Fibroblast of skin of left quadriceps (primary cell): Measurements from ENCODE around the gene EEPD1.

Experiments used
- DNase-seq, 2 experiments: peaks; one replicate each; pipeline ENCODE4 v3.0.0-alpha.2; 2013; ENCODE audit warnings: low read depth in 2 of 2

Gene EEPD1

DNA sequence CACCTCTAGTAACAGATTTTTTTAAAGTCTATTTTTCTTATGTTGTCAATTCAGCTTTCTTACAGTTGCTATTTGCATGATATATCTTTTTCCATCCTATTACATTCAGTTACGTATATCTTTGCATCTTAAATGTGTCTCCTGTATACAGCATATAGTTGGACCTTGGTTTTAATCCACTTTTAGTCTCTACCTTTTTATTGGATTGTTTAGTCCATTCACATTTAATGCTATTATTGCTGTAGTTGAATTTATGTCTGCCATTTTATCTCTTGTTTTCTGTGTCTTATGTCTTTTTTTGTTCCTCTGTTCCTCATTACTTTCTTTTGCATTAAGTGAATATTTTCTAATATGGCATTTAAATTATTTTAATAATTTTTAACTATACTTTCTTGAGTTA lies 100.6 kb downstream of the EEPD1 start:
- DNase-seq: no peak

- peak; percentile 68 to 76 for DNase-seq
Measured at GRCh38 chr7:36258510-36259259, 105.6 kb downstream of the EEPD1 start.

GRCh38 chr7:36260481-36260880 lies 107.4 kb downstream of the EEPD1 start:
- no peak for DNase-seq

DNA sequence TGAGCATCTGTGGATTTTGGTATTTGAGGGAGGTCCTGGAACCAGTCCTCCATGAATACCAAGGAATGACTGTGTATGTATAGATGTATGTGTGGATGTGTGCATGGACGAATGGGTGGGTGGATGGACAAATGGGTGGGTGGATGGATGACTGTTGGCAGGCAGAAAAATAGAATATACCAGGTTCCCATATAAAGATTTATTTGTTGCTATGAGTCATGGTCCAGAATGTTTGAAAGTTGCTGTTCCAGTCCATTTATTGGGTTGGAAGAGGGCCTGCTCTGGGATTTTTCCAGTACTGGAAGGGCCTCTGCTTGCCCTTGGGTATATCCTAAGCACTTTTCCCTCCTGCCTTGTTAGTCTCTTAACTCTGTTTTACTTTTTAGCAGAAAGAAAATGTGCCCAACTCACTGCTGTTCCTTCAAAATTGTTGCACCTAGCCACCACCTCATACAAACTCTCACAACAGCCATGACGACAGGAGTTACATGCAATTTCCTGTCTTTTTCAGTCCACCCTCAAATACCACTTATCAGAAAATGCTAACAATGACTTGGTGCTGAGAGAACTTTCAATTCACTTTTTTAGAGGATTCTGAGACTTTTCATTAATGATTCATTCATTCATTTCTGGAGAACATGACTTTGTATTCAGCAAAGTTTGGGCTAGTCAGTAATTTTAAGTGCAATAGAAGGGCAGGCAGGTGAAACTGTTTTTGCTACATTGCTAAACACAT lies 108.1 kb downstream of the EEPD1 start:
- DNase-seq: no peak

DNA sequence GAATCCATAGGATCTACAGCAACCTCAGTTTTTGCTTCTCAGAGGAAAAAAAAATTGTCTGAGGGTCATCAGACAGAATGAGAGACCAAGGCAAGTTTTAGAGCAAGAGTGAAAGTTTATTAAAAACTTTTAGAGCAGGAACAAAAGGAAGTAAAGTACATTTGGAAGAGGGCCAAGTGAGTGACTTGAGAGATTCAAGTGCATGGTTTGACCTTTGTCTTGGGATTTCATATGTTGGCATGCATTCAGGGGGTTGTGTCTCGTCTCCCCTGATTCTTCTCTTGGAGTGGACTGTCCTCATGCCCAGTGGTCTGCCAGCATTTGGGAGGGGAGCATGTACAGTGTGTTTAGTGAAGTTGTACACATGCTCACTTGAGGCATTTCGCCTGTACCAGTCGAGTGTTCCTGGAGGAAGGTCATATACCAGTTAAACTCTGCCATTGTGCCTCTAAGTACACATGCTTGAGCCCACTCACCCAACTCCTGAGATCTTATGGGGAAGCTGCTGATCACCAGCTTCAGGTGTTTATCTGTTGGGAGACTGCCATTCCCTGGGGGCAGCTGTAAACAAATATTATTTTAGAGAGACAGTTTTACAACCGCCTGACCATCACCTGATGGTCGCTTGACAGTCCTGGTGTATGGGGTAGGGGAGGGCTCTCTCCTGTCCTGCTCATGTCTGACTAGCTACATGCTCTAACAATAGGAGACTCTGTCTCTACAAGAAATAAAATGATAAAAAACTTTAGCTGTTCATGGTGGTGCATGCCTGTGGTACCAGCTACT lies 109.4 kb downstream of the EEPD1 start:
- no peak for DNase-seq

GRCh38 chr7:36263095-36263484 lies 110.0 kb downstream of the EEPD1 start:
- DNase-seq: no peak

DNA sequence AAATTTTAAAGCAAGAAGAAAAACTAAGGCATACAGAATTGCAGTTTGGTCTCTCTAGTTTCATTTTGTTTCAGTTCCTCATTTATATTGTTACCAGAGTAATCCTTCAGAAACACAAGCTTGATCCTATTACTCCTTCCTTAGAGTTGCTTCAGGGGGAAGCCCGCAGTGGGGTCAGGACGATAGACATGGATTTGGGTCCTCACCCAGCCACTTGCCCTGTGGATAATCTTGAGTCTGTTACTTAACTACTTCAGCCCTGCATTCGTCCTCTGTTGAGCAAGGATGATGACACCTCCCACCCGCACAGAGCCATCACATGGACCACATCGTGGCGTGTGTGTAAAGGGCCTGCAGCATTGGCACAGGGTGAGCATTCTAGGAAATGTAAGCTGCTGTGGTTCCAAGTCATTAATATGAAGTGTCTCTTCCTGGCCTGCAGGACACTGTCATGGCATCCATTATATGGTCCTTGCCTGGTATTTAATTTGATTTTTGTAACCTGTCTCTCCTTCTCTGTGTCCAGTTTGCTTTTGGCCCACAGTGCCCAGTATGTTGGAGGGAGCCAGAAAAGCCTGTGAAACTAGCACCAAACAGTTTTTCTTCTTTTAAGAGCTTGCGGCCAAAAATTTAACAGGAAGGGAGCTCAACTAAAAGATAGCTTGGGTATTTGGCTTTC lies 111.2 kb downstream of the EEPD1 start:
- no peak for DNase-seq

- no peak for DNase-seq
Measured at GRCh38 chr7:36264913-36265516, 112.0 kb downstream of the EEPD1 start.

DNA sequence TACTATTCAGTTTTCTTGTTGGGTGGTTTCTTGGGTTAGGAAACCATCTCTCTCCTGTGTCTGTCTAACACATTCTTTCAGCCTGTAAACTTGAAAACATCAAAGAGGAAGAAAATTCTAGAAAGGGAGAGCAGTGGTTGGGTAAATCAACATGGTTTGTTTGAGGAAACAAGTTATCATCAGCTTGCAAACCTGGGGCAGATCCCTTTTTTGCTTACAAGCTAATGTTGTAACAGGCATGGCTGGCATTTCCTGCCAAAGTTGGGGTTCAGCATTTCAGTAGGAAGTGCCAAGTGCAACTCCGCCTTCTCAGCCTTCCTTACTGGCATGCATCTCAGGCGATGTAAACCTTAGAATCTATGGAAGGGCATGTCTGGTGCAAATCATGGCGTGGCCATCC lies 112.6 kb downstream of the EEPD1 start:
- no peak for DNase-seq

DNA sequence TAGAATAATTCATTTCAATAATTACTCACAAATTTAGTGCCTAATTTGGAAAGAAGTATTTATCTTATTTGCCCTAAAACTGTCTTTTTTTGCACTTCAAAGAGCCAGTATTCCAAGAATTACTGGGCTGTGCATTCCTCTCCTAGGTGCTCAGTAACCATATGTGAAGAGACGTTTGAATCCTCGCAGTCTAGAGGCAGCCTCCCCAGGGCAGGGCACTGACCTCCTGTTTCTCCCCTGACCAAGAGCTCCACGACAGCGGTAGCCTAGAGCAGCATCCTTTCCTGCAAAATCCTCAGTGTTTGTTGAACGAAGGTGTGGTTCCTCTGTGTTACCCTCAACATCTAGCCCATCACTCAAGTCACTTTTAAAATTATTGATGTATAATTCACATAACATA lies 113.1 kb downstream of the EEPD1 start:
- no peak for DNase-seq

- no peak for DNase-seq
Measured at GRCh38 chr7:36266683-36267082, 113.6 kb downstream of the EEPD1 start.

GRCh38 chr7:36272211-36272566 lies 119.1 kb downstream of the EEPD1 start:
- DNase-seq: no peak

- no peak for DNase-seq
Measured at GRCh38 chr7:36272567-36273269, 119.7 kb downstream of the EEPD1 start.

- no peak for DNase-seq
Measured at GRCh38 chr7:36273836-36274235, 120.8 kb downstream of the EEPD1 start.

- DNase-seq: no peak
Measured at GRCh38 chr7:36275735-36276284, 122.8 kb downstream of the EEPD1 start.

GRCh38 chr7:36276428-36277248 lies 123.6 kb downstream of the EEPD1 start:
- no peak for DNase-seq

GRCh38 chr7:36277249-36277542 lies 124.1 kb downstream of the EEPD1 start:
- DNase-seq: no peak

DNA sequence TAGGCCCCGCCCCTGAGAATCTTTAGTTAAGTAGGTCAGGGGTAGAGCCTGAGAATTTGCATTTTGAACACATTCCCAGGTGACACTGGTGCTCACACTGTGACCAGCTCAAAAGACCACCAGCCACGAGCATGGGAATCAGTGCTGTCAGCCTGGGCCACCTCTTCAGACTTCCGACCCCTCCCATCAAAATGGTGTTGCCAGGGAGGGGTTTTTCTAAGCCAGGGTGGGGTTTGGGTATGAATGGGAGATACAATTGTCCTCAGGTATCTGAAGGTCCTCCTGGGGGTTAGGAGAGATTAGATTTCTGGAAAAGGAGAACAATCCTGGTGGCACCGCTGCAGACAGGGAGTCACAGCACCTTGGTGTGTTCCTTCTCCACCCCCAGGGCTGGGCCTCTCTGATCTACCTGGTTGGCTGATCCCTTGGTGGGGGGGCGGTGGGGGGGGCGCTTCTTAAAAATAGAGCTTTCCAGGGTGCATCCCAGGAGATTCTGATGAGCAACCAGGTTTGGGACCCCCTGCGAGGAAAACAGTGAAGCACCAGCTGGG lies 125.1 kb downstream of the EEPD1 start:
- no peak for DNase-seq

GRCh38 chr7:36278620-36279172 lies 125.6 kb downstream of the EEPD1 start:
- peak; percentile 92 to 93 for DNase-seq
